Measurements from ENCODE around the gene DNAH7.
"Not testable (repeated sequence)": the region's sequence is repeated elsewhere in the genome, so short reads cannot be mapped to it uniquely, and the experiment has no call there.

DNAH7 gene

DNA sequence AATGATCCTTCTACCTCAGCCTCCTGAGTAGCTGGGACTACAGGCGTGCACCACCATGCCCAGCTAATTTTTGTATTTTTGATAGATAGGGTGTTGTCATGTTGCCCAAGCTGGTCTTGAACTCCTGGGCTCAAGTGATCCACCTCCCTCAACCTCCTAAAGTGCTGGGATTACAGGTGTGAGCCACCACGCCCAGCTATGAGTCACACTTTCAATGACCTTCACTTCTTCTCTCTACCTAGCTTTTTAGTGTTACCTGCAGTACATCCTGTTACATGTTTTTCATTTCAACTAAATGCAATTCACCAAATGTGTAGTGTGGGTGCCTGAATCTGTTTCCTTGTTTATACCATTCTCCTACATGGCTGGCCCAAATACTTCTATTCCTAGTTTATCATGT is 347.6 kb downstream of the DNAH7 start:
- DNase-seq (ENCODE audit: low read depth): no peak

DNA sequence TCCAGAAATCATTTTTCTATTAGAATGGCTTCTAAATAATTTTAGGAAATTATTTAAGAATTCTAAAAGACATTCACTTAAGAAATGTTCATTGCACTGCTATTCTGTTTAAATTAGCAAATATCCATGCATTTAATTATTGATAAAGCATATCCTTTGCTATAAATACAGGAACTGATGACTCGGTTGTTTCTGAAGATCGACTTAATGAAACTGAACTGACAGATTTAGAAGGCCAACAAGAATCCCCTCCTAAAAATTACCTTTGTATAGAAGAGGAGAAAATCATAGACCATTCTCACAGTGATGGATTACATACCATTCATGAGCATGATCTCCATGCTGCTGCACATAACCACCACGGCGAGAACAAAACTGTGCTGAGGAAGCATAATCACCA is 352.2 kb downstream of the DNAH7 start:
- no peak for DNase-seq (ENCODE audit: low read depth)

DNA sequence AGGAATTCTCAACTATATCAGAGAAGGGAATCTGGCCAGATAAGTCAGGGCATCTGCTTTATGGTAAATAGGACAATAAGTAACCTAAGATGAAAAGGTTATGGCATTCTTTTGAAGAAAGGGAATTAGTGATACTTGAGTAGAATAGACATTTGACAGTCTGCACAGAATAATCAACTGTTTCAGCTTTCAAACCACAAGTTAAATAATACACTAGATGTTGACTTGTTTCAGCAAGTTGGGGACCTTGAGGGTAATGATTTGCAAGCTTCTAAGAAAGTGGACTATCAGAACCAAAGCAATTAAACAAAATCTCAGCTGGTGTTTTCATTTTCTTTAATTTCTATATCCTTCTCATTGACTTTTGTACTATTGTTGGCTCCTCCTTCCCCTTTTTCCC is 357.2 kb downstream of the DNAH7 start:
- no peak for DNase-seq (ENCODE audit: low read depth)

DNA sequence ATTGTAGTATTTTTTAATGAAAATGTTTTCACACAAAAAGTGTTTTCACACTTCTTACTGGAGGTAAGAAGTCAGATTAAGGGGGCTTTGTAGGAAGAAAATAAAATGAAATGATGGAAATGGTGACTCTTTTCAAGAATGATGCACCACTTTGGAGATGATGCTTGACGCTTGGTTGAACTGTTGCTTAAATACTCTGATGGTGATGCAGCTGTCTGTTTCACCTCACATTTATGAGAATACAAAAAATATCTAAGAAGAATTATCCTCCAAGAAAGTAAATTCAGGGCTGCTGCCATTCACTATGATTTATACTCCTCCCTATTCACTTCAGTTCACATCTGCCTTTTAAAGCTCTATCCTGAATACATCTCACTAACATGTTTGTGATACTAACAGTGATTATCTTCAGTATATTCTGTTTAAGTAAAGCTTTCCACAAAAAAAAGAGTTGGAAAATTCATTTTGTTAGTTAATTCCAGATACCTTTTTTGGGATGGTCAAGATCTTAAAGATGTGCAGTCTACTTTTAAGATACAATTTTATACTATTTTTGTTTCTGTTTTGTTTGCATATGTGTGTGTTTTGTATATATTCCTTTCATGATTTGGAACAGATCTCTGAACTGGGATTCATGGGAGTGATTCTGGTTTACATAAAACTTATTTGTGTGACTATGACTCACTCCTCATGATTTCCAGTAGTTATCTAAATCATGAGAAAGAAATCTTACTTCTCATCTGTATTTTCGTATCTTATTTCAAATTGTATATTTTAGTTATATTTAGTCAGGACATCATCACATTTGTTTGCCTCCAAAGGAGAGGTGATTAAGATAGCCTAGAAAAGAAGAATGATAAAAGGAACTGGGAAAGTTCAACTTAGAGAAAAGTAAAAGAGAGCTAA is 358.5 kb downstream of the DNAH7 start:
- no peak for DNase-seq (ENCODE audit: low read depth)

DNA sequence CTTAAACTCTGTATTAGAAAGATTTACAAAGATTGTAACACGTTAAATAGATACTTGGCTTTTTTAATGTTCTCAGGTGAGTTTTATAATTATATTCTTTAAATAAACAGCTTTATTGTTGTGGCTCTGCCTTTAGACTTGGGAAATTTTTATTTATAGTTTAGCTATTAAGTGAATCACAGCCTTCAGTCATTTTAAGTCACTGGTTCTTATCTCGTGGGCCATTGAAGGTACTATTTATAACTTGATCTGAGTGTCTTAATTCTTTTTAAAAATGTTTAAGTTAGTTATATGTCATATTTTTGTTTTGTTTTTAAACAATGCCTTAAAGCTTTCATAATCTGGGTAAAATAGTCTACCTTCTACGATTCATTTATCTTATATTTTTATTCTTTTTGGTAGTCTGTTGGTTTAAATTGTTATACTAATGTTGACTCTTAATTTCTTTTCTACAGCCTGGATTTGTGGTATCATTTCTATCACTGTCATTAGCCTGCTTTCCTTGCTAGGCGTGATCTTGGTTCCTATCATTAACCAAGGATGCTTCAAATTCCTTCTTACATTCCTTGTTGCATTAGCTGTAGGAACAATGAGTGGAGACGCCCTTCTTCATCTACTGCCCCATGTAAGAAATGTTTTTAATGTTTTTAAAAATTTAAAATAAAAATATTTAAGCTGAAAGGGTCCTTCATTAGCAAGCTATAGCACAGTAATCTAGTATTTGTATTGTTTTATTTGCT is 362.3 kb downstream of the DNAH7 start:
- no peak for DNase-seq (ENCODE audit: low read depth)

DNA sequence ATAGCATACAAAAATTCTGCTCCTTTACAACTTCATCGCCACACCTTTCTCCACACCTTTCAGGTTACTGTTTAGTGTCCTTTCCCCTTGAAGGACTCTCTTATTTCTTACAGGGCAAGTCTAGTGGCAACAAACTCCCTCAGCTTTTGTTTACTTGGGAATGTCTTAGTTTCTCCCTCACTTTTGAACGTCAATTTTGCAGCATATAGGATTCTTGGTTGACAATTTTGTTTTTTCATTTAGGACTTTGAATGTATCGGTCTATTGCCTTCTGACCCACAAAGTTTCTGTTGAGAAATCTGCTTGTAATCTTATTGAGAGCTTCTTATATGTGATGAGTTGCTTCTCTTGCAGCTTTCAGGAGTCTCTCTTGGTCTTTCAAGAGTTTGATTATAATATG is 368.2 kb downstream of the DNAH7 start:
- no peak for DNase-seq (ENCODE audit: low read depth)

DNA sequence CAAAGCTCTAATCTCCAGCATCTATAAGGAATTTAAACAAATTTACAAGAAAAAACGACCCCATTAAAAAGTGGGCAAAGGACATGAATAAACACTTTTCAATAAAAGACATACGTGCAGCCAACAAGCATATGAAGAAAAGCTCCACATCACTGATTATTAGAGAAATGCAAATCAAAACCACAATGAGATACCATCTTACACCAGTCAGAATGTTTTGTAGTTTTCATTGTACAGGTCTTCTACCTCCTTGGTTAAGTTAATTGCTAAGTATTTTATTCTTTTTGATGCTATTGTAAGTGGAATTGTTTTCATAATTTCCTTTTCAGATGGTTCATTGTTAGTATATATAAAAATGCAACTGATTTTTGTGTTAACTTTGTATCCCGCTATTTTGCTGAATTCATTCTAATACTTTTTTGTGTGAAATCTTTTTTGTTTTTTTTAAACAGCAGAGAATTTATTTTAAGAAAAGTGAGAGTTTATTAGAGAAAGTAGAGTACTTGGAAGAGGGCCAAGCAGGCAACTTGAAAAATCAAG is 370.9 kb downstream of the DNAH7 start:
- no peak for DNase-seq (ENCODE audit: low read depth)

DNA sequence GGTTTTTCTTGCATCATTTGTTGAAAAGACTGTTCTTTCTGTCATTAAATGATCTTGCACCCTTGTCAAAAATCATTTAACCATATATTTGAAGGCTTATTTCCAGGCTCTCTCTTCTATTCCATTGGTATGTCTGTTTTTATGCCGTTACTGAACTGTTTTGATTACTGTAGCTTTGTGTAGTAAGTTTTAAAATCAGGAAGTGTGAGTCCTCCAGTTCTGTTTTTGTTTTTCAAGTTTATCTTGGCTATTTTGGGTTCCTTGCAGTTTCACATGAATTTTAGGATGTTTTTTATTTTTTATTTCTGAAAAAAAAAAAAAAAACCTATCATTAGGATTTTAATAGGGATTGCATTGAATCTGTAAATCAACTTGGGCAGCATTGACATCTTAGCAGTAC is 372.6 kb downstream of the DNAH7 start:
- no peak for DNase-seq (ENCODE audit: low read depth)

DNA sequence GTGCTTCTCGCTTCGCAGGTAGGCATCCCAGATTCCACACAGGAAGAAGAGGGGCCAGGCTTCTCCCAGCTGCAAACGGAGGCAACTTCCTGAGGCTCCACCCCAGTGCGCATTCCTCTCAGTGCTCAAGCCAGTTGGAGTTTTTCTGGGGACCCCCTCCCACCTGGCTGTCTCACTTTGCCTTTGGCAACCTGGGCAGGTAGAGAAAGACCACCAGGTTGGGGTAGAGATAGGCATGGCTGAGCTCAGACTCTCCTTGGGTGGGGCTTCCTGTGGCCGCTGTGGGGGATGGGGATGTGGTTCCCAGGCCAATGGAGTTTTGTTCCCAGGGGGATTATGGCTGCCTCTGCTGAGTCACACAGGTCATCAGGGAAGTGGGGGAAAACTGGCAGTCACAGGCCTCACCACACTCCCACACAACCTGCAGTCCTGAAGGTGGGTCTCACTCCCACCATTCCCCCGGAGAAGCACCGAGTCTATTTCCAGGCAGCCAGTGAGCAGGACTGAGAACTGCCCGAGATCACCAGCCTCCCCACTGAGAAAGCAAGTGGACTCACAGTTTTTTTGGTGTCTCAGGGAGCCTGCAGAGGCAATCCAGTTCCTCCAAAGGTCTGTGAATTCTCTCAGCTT is 373.5 kb downstream of the DNAH7 start:
- no peak for DNase-seq (ENCODE audit: low read depth)

DNA sequence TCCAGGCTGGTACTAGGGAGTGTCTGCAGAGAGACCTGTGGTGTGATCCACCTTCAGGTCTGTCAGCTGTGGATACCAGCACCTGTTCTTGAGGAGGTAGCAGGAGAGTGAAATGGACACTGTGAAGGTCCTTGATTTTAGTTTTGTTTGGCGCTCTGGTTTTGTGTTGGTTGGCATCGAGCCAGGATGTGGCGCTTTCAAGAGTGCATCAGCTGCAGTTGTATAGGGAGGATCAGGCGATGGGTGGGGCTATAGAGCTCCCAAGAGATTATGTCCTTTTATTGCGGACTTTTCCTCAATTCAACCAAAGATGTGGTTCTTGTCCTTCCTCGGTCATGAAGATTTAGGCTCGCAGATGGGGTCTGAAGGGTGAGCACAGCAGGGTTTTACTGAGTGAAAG is 374.1 kb downstream of the DNAH7 start:
- no peak for DNase-seq (ENCODE audit: low read depth)

DNA sequence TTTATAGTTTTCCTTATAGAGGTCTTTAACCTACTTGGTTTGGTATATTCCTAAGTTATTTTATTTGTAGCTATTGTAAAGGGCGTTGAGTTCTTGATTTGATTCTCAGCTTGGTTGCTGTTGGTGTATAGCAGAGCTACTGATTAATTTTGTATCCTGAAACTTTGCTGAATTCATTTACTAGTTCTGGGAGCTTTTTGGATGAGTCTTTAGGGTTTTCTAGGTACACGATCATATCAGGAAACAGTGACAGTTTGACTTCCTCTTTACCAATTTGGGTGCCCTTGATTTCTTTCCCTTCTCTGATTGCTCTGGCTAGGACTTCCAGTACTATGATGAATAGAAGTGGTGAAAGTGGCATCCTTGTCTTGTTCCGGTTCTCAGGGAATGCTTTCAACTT is 376.1 kb downstream of the DNAH7 start:
- not testable (repeated sequence) for DNase-seq (ENCODE audit: low read depth)

Data from stimulated activated CD8-positive, alpha-beta memory T cell treated with anti-CD3 and anti-CD28 coated beads, Interleukin-4, amount 100 ng/mL, for 24 hours (primary cell).